ENCODE data around the gene ENO3. TPM values are rescaled to one million over a fixed set of nuclear protein-coding genes. Genes with fewer than 3 reads are reported as not detected.

The ENO3 gene
- total RNA-seq, 1 experiment from 2014 or later: 19.0 TPM

- Mint-ChIP-seq H3K9me3 (ENCODE audit: unreplicated experiment) (no peaks in the 10 kb centered on the region), H3K4me1 (ENCODE audit: insufficient read depth, unreplicated experiment) (peaks cover 51% of the 10 kb centered on the region)
- CTCF ChIA-PET: interaction anchor here (0.5 to 3.0 kb wide), 9 partner anchors 8 to 229 kb away, joined by 3 to 24 read pairs (median 3); partner anchors contain the start of gene PFN1
Measured at GRCh38 chr17:4940555-4941318, 10.2 kb upstream of the ENO3 start.

DNA sequence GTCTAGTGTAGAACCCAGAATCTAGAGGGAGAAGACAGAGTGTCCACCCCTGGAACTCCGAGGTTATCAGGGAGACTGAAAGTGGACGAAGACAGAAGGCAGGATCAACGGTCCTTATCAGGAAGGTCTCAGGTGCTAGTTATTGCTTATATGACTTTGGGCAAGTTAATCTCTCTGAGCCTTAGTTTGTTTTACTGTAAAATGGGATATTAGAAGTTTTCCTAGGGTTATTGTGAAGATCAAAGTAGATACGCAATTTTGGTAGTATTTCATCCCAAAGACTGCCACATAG is 9.7 kb upstream of the ENO3 start:
- Mint-ChIP-seq H3K36me3 (ENCODE audit: insufficient read depth, unreplicated experiment) (peaks cover 69% of the 10 kb centered on the region), H3K4me3 (ENCODE audit: unreplicated experiment) (peak overlapping the region; percentile 91), H3K9me3 (ENCODE audit: unreplicated experiment) (no peaks in the 10 kb centered on the region), H3K27me3 (ENCODE audit: insufficient read depth, unreplicated experiment) (no peaks in the 10 kb centered on the region), H3K27ac (ENCODE audit: low read depth, unreplicated experiment) (peak overlapping the region; percentile 98), H3K4me1 (ENCODE audit: insufficient read depth, unreplicated experiment) (peaks cover 55% of the 10 kb centered on the region)
- ChIA-PET CTCF (interaction anchor here (0.6 kb wide), 1 partner anchor 39 kb away, joined by 3 read pairs; no protein-coding TSS in a partner anchor), POLR2A (interaction anchor here (2.5 to 21.5 kb wide), 5 partner anchors 8 to 46 kb away, joined by 22 to 639 read pairs (median 77); partner anchors contain the start of genes CAMTA2, ENO3, PFN1 and SPAG7)
- intact Hi-C loops (cut with micrococcal nuclease): loop anchor here (2.0 kb wide), 1 partner anchor 20 kb away; no protein-coding TSS in a partner anchor
- DNase-seq (ENCODE audit: unreplicated experiment): no peak
- TF ChIP-seq, protein P1, sequence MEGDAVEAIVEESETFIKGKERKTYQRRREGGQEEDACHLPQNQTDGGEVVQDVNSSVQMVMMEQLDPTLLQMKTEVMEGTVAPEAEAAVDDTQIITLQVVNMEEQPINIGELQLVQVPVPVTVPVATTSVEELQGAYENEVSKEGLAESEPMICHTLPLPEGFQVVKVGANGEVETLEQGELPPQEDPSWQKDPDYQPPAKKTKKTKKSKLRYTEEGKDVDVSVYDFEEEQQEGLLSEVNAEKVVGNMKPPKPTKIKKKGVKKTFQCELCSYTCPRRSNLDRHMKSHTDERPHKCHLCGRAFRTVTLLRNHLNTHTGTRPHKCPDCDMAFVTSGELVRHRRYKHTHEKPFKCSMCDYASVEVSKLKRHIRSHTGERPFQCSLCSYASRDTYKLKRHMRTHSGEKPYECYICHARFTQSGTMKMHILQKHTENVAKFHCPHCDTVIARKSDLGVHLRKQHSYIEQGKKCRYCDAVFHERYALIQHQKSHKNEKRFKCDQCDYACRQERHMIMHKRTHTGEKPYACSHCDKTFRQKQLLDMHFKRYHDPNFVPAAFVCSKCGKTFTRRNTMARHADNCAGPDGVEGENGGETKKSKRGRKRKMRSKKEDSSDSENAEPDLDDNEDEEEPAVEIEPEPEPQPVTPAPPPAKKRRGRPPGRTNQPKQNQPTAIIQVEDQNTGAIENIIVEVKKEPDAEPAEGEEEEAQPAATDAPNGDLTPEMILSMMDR (IDR thresholded peaks at IDR 0.05; ENCODE audit: unreplicated experiment): no peak
- no TSS peak for BruUV-seq (replicated peaks)

More at GRCh38 chr17:4940555-4941318, 10.2 kb upstream of the ENO3 start:
- TF ChIP-seq, protein P1 (IDR thresholded peaks at IDR 0.05; ENCODE audit: unreplicated experiment): no peak
- Mint-ChIP-seq H3K27ac (ENCODE audit: low read depth, unreplicated experiment) (peak overlapping the region; percentile 98), H3K4me3 (ENCODE audit: unreplicated experiment) (peak overlapping the region; percentile 91), H3K36me3 (ENCODE audit: insufficient read depth, unreplicated experiment) (peaks cover 64% of the 10 kb centered on the region), H3K27me3 (ENCODE audit: insufficient read depth, unreplicated experiment) (no peaks in the 10 kb centered on the region)
- intact Hi-C loops (cut with micrococcal nuclease): loop anchor here (1.0 to 2.0 kb wide), 2 partner anchors 20 to 31 kb away; no protein-coding TSS in a partner anchor
- POLR2A ChIA-PET: interaction anchor here (0.6 to 21.5 kb wide), 26 partner anchors 9 to 1365 kb away, joined by 3 to 639 read pairs (median 6); partner anchors contain the start of genes ARRB2, CAMTA2, CHRNE and CYB5D2
- DNase-seq (ENCODE audit: unreplicated experiment): no peak
- BruUV-seq (replicated peaks): TSS peak; percentile 72

DNA sequence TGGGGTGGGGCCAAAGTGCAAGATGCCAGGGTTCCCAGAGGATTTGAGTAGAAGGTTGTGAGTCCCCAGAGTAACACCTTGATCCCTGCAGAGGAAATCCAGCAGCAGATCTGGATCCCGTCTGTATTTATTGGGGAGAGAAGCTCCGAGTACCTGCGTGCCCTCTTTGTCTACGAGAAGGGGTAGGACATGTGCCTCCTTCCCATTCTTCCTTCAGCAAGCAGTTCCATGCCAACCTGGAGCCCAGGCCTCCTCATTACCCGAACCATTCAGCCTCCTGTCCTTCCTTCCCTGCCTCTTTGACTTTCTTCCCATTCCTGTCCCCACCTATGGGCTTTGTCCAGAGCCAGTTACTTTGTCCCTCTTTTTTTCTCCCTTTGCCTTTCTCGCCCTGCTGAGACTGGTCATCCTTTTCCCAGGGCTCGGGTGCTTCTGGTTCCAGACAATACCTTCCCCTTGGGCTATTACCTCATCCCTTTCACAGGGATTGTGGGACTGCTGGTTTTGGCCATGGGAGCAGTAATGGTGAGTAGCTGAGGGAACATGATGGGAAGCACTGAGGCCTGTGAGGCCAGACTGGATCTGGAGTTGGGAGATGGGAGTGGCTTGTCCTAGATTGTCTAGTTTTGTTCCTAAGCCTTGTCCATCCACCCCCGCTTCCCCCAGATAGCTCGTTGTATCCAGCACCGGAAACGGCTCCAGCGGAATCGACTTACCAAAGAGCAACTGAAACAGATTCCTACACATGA is 8.0 kb upstream of the ENO3 start:
- H3K27me3 Mint-ChIP-seq (ENCODE audit: insufficient read depth, unreplicated experiment): no peaks in the 10 kb centered on the region
- H3K4me1 Mint-ChIP-seq (ENCODE audit: insufficient read depth, unreplicated experiment): peaks cover 64% of the 10 kb centered on the region
- intact Hi-C loops (cut with micrococcal nuclease): no loop called here
- ChIA-PET POLR2A (interaction anchor here (0.8 to 21.5 kb wide), 3 partner anchors 25 to 474 kb away, joined by 3 to 639 read pairs (median 182); partner anchors contain the start of gene SPAG7), CTCF (interaction anchor here (0.7 kb wide), 1 partner anchor 26 kb away, joined by 3 read pairs; no protein-coding TSS in a partner anchor)
- TF ChIP-seq, protein P1 (IDR thresholded peaks at IDR 0.05; ENCODE audit: unreplicated experiment): no peak
- no peaks in the 10 kb centered on the region for H3K9me3 Mint-ChIP-seq (ENCODE audit: unreplicated experiment)
- H3K27ac Mint-ChIP-seq (ENCODE audit: low read depth, unreplicated experiment): peak overlapping the region; percentile 98
- peak overlapping the region; percentile 36 for H3K4me3 Mint-ChIP-seq (ENCODE audit: unreplicated experiment)
- no TSS peak for BruUV-seq (replicated peaks)
- H3K36me3 Mint-ChIP-seq (ENCODE audit: insufficient read depth, unreplicated experiment): peaks cover 67% of the 10 kb centered on the region
- no peak for DNase-seq (ENCODE audit: unreplicated experiment)

DNA sequence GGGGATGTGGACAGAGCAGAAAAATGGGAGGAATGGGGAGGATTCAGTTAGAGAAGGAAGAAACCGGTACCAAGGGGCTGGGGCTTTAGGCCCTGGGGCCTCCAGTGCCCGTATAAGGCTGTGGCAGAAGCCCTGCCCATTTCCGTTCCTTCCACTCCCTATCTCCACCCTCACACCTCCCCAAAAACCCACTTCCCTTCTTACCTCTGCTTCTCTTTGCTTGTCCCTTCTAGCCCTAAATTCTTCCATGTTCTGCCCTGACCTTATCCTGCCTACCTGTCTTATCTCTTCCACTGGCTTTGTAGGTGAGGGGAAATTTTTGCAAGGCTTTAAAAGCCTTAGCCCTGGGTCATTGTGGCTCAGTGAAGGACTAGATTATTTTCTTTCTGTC is 6.8 kb upstream of the ENO3 start:
- Mint-ChIP-seq H3K9me3 (ENCODE audit: unreplicated experiment) (no peaks in the 10 kb centered on the region), H3K27ac (ENCODE audit: low read depth, unreplicated experiment) (peak overlapping the region; percentile 90), H3K4me3 (ENCODE audit: unreplicated experiment) (no peak overlapping the region), H3K36me3 (ENCODE audit: insufficient read depth, unreplicated experiment) (peaks cover 68% of the 10 kb centered on the region), H3K27me3 (ENCODE audit: insufficient read depth, unreplicated experiment) (no peaks in the 10 kb centered on the region), H3K4me1 (ENCODE audit: insufficient read depth, unreplicated experiment) (peaks cover 59% of the 10 kb centered on the region)
- TF ChIP-seq, protein P1 (IDR thresholded peaks at IDR 0.05; ENCODE audit: unreplicated experiment): no peak
- no peak for DNase-seq (ENCODE audit: unreplicated experiment)
- BruUV-seq (replicated peaks): no TSS peak
- CTCF ChIA-PET: interaction anchor here (0.7 kb wide), 2 partner anchors 34 to 155 kb away, joined by 3 read pairs; partner anchors contain the start of gene GLTPD2
- POLR2A ChIA-PET: interaction anchor here (0.7 to 21.5 kb wide), 3 partner anchors 13 to 33 kb away, joined by 3 to 639 read pairs (median 182); partner anchors contain the start of gene SPAG7
- intact Hi-C loops (cut with micrococcal nuclease): no loop called here
